Measurements from ENCODE around the gene METTL23. TPM values are rescaled to one million over a fixed set of nuclear protein-coding genes. Genes with fewer than 3 reads are reported as not detected.
"Not testable (repeated sequence)": the region's sequence is repeated elsewhere in the genome, so short reads cannot be mapped to it uniquely, and the experiment has no call there.

Gene METTL23
- total RNA-seq, 4 donors from 2014 or later: 20.6 to 29.9 (median 23.0) TPM

DNA sequence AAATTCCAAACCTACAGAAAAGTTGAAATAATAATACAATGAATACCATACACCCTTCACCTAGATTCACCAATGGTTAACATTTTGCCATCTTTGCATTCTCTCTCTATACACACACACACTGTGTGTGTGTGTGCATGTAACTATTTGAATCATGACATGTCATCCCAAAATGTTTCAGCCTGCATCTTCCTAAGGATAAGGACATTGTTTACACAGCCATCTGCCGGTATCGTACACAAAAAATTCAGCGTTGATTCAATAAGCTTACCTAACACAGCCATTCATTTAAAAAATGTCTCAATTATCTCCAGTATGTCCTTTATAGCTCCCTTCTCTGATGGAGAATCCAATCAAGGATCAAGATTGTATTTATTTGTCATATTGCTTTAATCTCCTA is 19.8 kb upstream of the METTL23 start:
- Histone ChIP-seq H3K27ac (no peak overlapping the region), H3K9me3 (no peaks in the 10 kb centered on the region), H3K36me3 (no peaks in the 10 kb centered on the region), H3K4me3 (no peak overlapping the region), H3K27me3 (no peaks in the 10 kb centered on the region), H3K4me1 (peaks cover 34% of the 10 kb centered on the region)
- no peak for DNase-seq (ENCODE audit: low spot score in 2 of 2)
- WGBS: 89% methylated on average over 3 of the region's 3 CpGs
- no peak for TF ChIP-seq EP300 (IDR thresholded peaks at IDR 0.05)
- no peak for TF ChIP-seq POLR2A (IDR thresholded peaks at IDR 0.05)
- TF ChIP-seq, protein P1, sequence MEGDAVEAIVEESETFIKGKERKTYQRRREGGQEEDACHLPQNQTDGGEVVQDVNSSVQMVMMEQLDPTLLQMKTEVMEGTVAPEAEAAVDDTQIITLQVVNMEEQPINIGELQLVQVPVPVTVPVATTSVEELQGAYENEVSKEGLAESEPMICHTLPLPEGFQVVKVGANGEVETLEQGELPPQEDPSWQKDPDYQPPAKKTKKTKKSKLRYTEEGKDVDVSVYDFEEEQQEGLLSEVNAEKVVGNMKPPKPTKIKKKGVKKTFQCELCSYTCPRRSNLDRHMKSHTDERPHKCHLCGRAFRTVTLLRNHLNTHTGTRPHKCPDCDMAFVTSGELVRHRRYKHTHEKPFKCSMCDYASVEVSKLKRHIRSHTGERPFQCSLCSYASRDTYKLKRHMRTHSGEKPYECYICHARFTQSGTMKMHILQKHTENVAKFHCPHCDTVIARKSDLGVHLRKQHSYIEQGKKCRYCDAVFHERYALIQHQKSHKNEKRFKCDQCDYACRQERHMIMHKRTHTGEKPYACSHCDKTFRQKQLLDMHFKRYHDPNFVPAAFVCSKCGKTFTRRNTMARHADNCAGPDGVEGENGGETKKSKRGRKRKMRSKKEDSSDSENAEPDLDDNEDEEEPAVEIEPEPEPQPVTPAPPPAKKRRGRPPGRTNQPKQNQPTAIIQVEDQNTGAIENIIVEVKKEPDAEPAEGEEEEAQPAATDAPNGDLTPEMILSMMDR (IDR thresholded peaks at IDR 0.05): no peak
- no peak for TF ChIP-seq POLR2AphosphoS5 (IDR thresholded peaks at IDR 0.05)

- no peaks in the 10 kb centered on the region for H3K27me3 ChIP-seq
- WGBS: 36% methylated on average over 10 of the region's 14 CpGs
- TF ChIP-seq, protein P1 (IDR thresholded peaks at IDR 0.05): no peak
- TF ChIP-seq EP300 (IDR thresholded peaks at IDR 0.05): no peak
- TF ChIP-seq POLR2A (IDR thresholded peaks at IDR 0.05): no peak
- TF ChIP-seq POLR2AphosphoS5 (IDR thresholded peaks at IDR 0.05): no peak
- no peaks in the 10 kb centered on the region for H3K9me3 ChIP-seq
- no peak for DNase-seq (ENCODE audit: low spot score in 2 of 2)
- peak overlapping the region; percentile 88 for H3K27ac ChIP-seq
- H3K36me3 ChIP-seq: peaks cover 5% of the 10 kb centered on the region
- peaks cover 32% of the 10 kb centered on the region for H3K4me1 ChIP-seq
- no peak overlapping the region for H3K4me3 ChIP-seq
Measured at GRCh38 chr17:76707985-76708807, 18.4 kb upstream of the METTL23 start.

- H3K27ac ChIP-seq: peak overlapping the region; percentile 88
- no peaks in the 10 kb centered on the region for H3K27me3 ChIP-seq
- peaks cover 32% of the 10 kb centered on the region for H3K4me1 ChIP-seq
- peak; percentile 88 for DNase-seq (ENCODE audit: low spot score in 2 of 2)
- peak overlapping the region; percentile 75 for H3K4me3 ChIP-seq
- peaks cover 14% of the 10 kb centered on the region for H3K36me3 ChIP-seq
- WGBS: 38% methylated on average over 19 of the region's 29 CpGs
- TF ChIP-seq, protein P1 (IDR thresholded peaks at IDR 0.05): no peak
- no peak for TF ChIP-seq POLR2AphosphoS5 (IDR thresholded peaks at IDR 0.05)
- TF ChIP-seq POLR2A (IDR thresholded peaks at IDR 0.05): no peak
- no peak for TF ChIP-seq EP300 (IDR thresholded peaks at IDR 0.05)
- H3K9me3 ChIP-seq: no peaks in the 10 kb centered on the region
Measured at GRCh38 chr17:76709077-76709950, 17.3 kb upstream of the METTL23 start.

GRCh38 chr17:76709951-76710862 is 16.4 kb upstream of the METTL23 start:
- not testable (repeated sequence) for H3K9me3 ChIP-seq, H3K27me3 ChIP-seq
- H3K4me3 ChIP-seq: peak overlapping the region; percentile 75
- peaks cover 40% of the 10 kb centered on the region for H3K4me1 ChIP-seq
- 5% methylated on average over 32 of the region's 79 CpGs for WGBS
- H3K27ac ChIP-seq: peak overlapping the region; percentile 88
- DNase-seq (ENCODE audit: low spot score in 2 of 2): peak in 1 of 2 donors; percentile 70
- H3K36me3 ChIP-seq: peaks cover 14% of the 10 kb centered on the region

GRCh38 chr17:76710863-76711611 is 15.6 kb upstream of the METTL23 start, which contains the start of gene MXRA7:
Gene MXRA7 (minus strand): TSS chr17:76710965. CDS start chr17:76710946, 19 bp downstream.
- H3K4me3 ChIP-seq: peak within 1 kb of the TSS; percentile 75
- H3K27ac ChIP-seq: peak within 1 kb of the TSS; percentile 88
- no peak for TF ChIP-seq POLR2AphosphoS5 (IDR thresholded peaks at IDR 0.05)
- H3K36me3 ChIP-seq: peaks cover 20% of the 10 kb centered on the region
- H3K9me3 ChIP-seq: no peaks in the 10 kb centered on the region
- DNase-seq (ENCODE audit: low spot score in 2 of 2): peak; percentile 84 to 88
- peaks cover 45% of the 10 kb centered on the region for H3K4me1 ChIP-seq
- 14% methylated on average over 15 of the region's 56 CpGs for WGBS
- no peaks in the 10 kb centered on the region for H3K27me3 ChIP-seq

- peaks cover 53% of the 10 kb centered on the region for H3K4me1 ChIP-seq
- H3K27me3 ChIP-seq; H3K4me3 ChIP-seq; H3K9me3 ChIP-seq; H3K27ac ChIP-seq; DNase-seq (ENCODE audit: low spot score in 2 of 2): not testable (repeated sequence)
- WGBS: 62% methylated on average over 7 of the region's 7 CpGs
- H3K36me3 ChIP-seq: peaks cover 33% of the 10 kb centered on the region
Measured at GRCh38 chr17:76712321-76712720, 14.3 kb upstream of the METTL23 start.
